AG04449 (cell line): ENCODE results near the gene DEPDC1B.
"Not testable (repeated sequence)": the region's sequence is repeated elsewhere in the genome, so short reads cannot be mapped to it uniquely, and the experiment has no call there.

Experiments
- CTCF ChIA-PET: fragments of 350-600 bp; formaldehyde crosslinking; extraction: SDS; loops from one replicate; lab custom pipeline; 2021; ENCODE audit warnings: antibody characterized with exemption; lab: Yijun Ruan, JAX
- POLR2A ChIA-PET: fragments of 400-600, 350-600 bp; formaldehyde crosslinking; extraction: SDS; loops from one replicate; lab custom pipeline; 2020; ENCODE audit warnings: antibody characterized with exemption, inconsistent platforms; lab: Yijun Ruan, JAX
- DNase-seq: peaks from one replicate; pipeline ENCODE4 v3.0.0-alpha.2; 2010; ENCODE audit warnings: low read depth, low spot score
- H3K4me3 ChIP-seq: 2 replicates; pipeline ENCODE4 v1.5.1; 2011; ENCODE audit warnings: low read depth, mild to moderate bottlenecking, control low read depth, low read length
- TF ChIP-seq, protein P1 (sequence below): IDR thresholded peaks from one replicate; pipeline ENCODE4 v1.5.1; 2011; ENCODE audit warnings: mild to moderate bottlenecking, moderate library complexity, low read length, control low read depth, inconsistent platforms; ENCODE audit not compliant: insufficient read depth; ENCODE audit errors: missing control alignments

DEPDC1B gene

GRCh38 chr5:60712950-60713349 lies 13.0 kb upstream of the DEPDC1B start:
- no peak for DNase-seq
- POLR2A ChIA-PET: no interaction called here
- no peak overlapping the region for H3K4me3 ChIP-seq
- CTCF ChIA-PET: no interaction called here
- TF ChIP-seq, protein P1, sequence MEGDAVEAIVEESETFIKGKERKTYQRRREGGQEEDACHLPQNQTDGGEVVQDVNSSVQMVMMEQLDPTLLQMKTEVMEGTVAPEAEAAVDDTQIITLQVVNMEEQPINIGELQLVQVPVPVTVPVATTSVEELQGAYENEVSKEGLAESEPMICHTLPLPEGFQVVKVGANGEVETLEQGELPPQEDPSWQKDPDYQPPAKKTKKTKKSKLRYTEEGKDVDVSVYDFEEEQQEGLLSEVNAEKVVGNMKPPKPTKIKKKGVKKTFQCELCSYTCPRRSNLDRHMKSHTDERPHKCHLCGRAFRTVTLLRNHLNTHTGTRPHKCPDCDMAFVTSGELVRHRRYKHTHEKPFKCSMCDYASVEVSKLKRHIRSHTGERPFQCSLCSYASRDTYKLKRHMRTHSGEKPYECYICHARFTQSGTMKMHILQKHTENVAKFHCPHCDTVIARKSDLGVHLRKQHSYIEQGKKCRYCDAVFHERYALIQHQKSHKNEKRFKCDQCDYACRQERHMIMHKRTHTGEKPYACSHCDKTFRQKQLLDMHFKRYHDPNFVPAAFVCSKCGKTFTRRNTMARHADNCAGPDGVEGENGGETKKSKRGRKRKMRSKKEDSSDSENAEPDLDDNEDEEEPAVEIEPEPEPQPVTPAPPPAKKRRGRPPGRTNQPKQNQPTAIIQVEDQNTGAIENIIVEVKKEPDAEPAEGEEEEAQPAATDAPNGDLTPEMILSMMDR: no peak

GRCh38 chr5:60711892-60712291 lies 11.9 kb upstream of the DEPDC1B start:
- POLR2A ChIA-PET, H3K4me3 ChIP-seq, CTCF ChIA-PET, DNase-seq: not testable (repeated sequence)

DNA sequence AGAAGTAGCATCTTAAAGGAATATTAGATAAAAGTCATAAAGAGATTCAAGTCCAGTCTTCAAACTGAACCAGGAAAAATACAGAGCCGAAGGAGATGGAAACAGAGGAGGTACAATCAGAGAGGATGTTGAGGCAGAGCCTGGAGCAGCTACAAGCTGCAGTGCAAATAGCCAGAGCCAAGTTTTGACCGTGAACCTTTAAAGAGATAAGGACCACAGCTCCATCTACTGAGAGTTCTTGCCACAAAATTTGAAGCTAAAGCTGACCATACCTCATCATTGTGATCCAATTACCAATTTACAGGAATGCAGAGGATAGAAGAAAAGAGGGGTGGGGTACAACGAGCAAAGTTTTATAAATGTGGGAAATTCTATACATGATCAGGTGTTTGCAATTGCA lies 10.4 kb upstream of the DEPDC1B start:
- ChIA-PET POLR2A (no interaction called here), CTCF (interaction anchor here (1.3 kb wide), 1 partner anchor 10 kb away, joined by 4 read pairs; the partner anchor contains the start of gene DEPDC1B)

GRCh38 chr5:60705144-60705543 lies 5.2 kb upstream of the DEPDC1B start:
- TF ChIP-seq, protein P1: no peak
- CTCF ChIA-PET: no interaction called here
- no peak overlapping the region for H3K4me3 ChIP-seq
- DNase-seq: no peak
- POLR2A ChIA-PET: no interaction called here

More for the DNA sequence above, 10.4 kb upstream of the DEPDC1B start:
- TF ChIP-seq, protein P1: no peak
- DNase-seq: no peak
- no peak overlapping the region for H3K4me3 ChIP-seq

- DNase-seq: no peak
- ChIA-PET CTCF (no interaction called here), POLR2A (no interaction called here)
- TF ChIP-seq, protein P1: no peak
- H3K4me3 ChIP-seq: no peak overlapping the region
These were observed 4.0 kb upstream of the DEPDC1B start for GRCh38 chr5:60703944-60704343.

- ChIA-PET POLR2A (no interaction called here), CTCF (interaction anchor here (1.7 to 3.8 kb wide), 2 partner anchors 13 to 32 kb away, joined by 4 to 25 read pairs; no protein-coding TSS in a partner anchor)
- DNase-seq: no peak
- TF ChIP-seq, protein P1: no peak
- no peak overlapping the region for H3K4me3 ChIP-seq
These were observed 1.5 kb upstream of the DEPDC1B start for GRCh38 chr5:60701321-60701968.

DNA sequence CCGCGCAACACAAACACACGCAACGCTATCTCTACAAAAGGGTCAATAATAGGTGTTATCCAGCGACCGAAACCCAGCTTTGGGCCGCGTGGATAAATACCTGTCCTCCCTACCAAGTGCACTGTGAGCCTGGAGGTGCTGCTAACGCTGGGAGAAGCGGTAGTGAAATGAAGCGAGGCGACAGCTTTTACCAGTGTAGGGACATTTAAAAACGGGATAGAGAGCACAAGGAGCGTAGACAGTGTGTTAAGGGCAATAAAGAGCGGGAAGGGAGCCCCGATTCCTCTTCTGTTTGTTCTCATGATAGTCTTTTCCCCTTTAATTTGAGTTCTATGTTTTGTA lies 421 bp upstream of the DEPDC1B start:
- CTCF ChIA-PET: interaction anchor here (1.0 to 4.3 kb wide), 8 partner anchors 10 to 890 kb away, joined by 3 to 71 read pairs (median 8); no protein-coding TSS in a partner anchor
- POLR2A ChIA-PET: interaction anchor here (0.5 kb wide), 1 partner anchor 73 kb away, joined by 3 read pairs; no protein-coding TSS in a partner anchor
- DNase-seq: no peak
- TF ChIP-seq, protein P1: no peak
- peak overlapping the region; percentile 92 for H3K4me3 ChIP-seq
